Heart left ventricle (tissue), 16 donors: Measurements from ENCODE around the gene KRTAP5-6. TPM values are rescaled to one million over a fixed set of nuclear protein-coding genes. Genes with fewer than 3 reads are reported as not detected.
A peak's percentile ranks its signal among the peaks of the same experiment; 100 is the strongest.

Experiments
- ATAC-seq, 4 donors: fragments of 200-7000 bp; cut with Tn5 transposase; one replicate each; pipeline ENCODE4 v1.9.1; 2020 to 2022; ENCODE audit warnings: moderate library complexity in 4 of 4, mild to moderate bottlenecking in 3 of 4, moderate number of reproducible peaks in 1 of 4
- DNase-seq, 5 donors: peaks; one replicate each; pipeline ENCODE4 v3.0.0-alpha.2; 2020
- H3K27ac ChIP-seq, 12 donors: fragments of 200-600 bp; sonication (generic) in 4 of 12; one replicate each; pipeline versions ENCODE4 v1.5.0 to v1.8.0; 2016 to 2022; ENCODE audit warnings: mild to moderate bottlenecking in 2 of 12
- H3K27me3 ChIP-seq, 9 donors: fragments of 200-600 bp; sonication (generic) in 2 of 9; one replicate each; pipeline versions ENCODE4 v1.5.1 to v1.8.0; 2016 to 2022; ENCODE audit warnings: mild to moderate bottlenecking in 3 of 9
- H3K36me3 ChIP-seq, 9 donors: fragments of 200-600 bp; sonication (generic) in 2 of 9; one replicate each; pipeline versions ENCODE4 v1.5.0 to v1.8.0; 2018 to 2022; ENCODE audit warnings: mild to moderate bottlenecking in 2 of 9
- H3K4me1 ChIP-seq, 12 donors: fragments of 200-600 bp; sonication (generic) in 4 of 12; one replicate each; pipeline versions ENCODE4 v1.5.0 to v1.8.0; 2016 to 2022; ENCODE audit warnings: mild to moderate bottlenecking in 3 of 12
- H3K4me3 ChIP-seq, 12 donors: fragments of 200-600 bp; sonication (generic) in 4 of 12; one replicate each; pipeline versions ENCODE4 v1.5.0 to v1.8.0; 2017 to 2022; ENCODE audit warnings: mild to moderate bottlenecking in 9 of 12, moderate library complexity in 4 of 12
- H3K9me3 ChIP-seq, 12 donors: fragments of 200-600 bp; sonication (generic) in 4 of 12; one replicate each; pipeline versions ENCODE4 v1.5.0 to v1.8.0; 2016 to 2022; ENCODE audit warnings: mild to moderate bottlenecking in 1 of 12
- POLR2A ChIP-seq, 2 donors: fragments of 450-650 bp; IDR thresholded peaks; one replicate each; pipeline ENCODE4 v1.6.1; 2017; ENCODE audit warnings: antibody characterized with exemption in 2 of 2, mild to moderate bottlenecking in 2 of 2, moderate library complexity in 2 of 2
- WGBS, 4 donors: extraction: QIAGEN DNeasy Blood & Tissue Kit in 2 of 4; methylation state at CpG; one replicate each; pipeline versions ENCODE4 v1.1.5 to v1.1.7; 2013 to 2018; 5-methylcytosine and 5-hydroxymethylcytosine counted together
- intact Hi-C, 10 donors: fragments of 100-400 bp; cut with DNase I; formaldehyde crosslinking; loops; one replicate each; pipeline versions ENCODE4 v1.11.1 to v1.14.2; 2022
- polyA plus RNA-seq, 2 donors: library from polyadenylated mRNA; stranded (reverse); fragments of 200-250 nt; gene quantifications; one replicate each; pipeline ENCODE4 v1.2.3, GENCODE V29; 2013
- total RNA-seq, 9 donors: library from RNA; depleted of rRNA in 2 of 9; stranded (reverse); fragments of >200 nt in 2 of 9; fragmentation: NEBNext Ultra II Directional in 3 of 9; extraction: Animal tissue kit (Norgen Biotek cat#: 25700) in 3 of 9; gene quantifications; one replicate each; pipeline versions ENCODE4 v1.1.0 to v1.2.4, GENCODE V29; 2016 to 2023
- TF ChIP-seq, protein P1 (sequence below), 12 donors: fragments of 200-600 bp; sonication (generic) in 4 of 12; IDR thresholded peaks; one replicate each; pipeline versions ENCODE4 v1.5.0 to v1.8.0; 2018 to 2022; ENCODE audit warnings: antibody characterized with exemption in 12 of 12, mild to moderate bottlenecking in 5 of 12
- donor health status: ischemic (EF 13 %, LVEDD 7.1; RV severe dilation, severe dysfunction).
- donor health status: healthy with polysubstance abuse.
- donor health status: DM: no; HTN: yes; CAD: no.
- donor health status: DM: no; HTN: no; CAD: no.
- donor health status: ischemic (EF 25% LVEDD 6.9; RV normal size, moderate dysfunction).
- donor health status: ischemic (EF 25% LVEDD 5.7; RV mildly dilated, moderate dysfunction).
- donor health status: healthy.
- donor health status: DM: yes; HTN: yes; CAD: no.
- donor health status: ischemic (EF 35%, LVEDD 5.7; RV mildly dilated, moderate dysfunction).
- donor health status: nonischemic (EF 11% LVEDD 7.7; RV severe dilation, severe dysfunction).
- donor health status: DM: yes; HTN: yes; CAD: no.
- donor health status: PGD.
- donor health status: ischemic (EF 29% LVEDD 5.4; RV normal size, mild dysfunction).
- donor health status: nonischemic (EF 23%, LVEDD 6.1; RV moderate dilation, normal function).

KRTAP5-6 gene
- total and polyA plus RNA-seq, 11 donors = not detected

DNA sequence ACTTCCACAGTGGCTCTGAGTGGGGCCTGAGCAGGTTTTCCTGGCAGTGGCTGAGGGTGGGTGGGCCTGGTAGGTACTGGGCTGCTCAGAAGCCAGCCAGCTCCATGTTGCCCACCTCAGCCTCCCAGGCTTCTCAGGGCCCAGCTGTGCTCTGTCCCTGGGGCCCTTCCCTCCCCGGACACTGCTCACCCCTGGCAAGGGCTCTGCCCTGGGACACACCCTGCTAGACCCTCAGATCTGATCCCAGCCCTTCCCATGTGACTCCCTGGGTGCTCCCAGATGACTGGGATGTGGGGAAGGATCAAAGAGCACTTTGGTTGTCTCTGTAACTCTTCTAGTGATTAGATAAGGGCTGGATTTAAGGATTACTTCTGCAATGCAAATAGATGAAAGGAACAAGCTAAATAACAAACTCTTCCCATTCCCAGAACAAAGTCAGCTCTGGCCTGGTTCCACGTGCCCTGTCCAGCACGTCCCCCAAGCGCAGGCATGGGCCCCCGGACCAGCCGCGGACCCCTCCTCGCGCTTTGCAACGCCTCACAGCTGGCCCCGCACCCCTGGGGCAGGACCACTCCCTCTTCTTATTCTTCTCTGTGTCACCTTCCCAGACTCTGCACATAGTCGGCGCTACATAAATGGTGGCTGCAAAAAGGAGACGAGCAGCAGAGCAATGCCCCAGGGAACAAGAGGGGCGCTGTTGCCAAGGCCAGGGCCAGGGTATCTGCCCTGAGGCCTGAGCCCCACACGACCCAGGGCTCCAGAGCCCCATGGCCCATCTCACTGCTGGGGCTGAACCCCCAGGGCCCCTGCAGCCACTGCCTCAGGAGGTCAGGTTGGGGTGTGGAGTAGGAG, 5.7 kb upstream of the KRTAP5-6 start:
- no peak overlapping the region for H3K27ac ChIP-seq
- TF ChIP-seq POLR2A (IDR thresholded peaks at IDR 0.05) = no peak
- TF ChIP-seq, protein P1, sequence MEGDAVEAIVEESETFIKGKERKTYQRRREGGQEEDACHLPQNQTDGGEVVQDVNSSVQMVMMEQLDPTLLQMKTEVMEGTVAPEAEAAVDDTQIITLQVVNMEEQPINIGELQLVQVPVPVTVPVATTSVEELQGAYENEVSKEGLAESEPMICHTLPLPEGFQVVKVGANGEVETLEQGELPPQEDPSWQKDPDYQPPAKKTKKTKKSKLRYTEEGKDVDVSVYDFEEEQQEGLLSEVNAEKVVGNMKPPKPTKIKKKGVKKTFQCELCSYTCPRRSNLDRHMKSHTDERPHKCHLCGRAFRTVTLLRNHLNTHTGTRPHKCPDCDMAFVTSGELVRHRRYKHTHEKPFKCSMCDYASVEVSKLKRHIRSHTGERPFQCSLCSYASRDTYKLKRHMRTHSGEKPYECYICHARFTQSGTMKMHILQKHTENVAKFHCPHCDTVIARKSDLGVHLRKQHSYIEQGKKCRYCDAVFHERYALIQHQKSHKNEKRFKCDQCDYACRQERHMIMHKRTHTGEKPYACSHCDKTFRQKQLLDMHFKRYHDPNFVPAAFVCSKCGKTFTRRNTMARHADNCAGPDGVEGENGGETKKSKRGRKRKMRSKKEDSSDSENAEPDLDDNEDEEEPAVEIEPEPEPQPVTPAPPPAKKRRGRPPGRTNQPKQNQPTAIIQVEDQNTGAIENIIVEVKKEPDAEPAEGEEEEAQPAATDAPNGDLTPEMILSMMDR (IDR thresholded peaks at IDR 0.05) = no peak
- H3K27me3 ChIP-seq = peaks cover 0 to 14% (median 0%) of the 10 kb centered on the region in 9 donors
- H3K4me1 ChIP-seq = peaks cover 3 to 15% (median 10%) of the 10 kb centered on the region in 12 donors
- no peak for DNase-seq
- H3K4me3 ChIP-seq = no peak overlapping the region
- intact Hi-C loops = loop anchor here in 8 of 10 donors (5.0 to 10.0 kb wide), 4 partner anchors 39 to 461 kb away; partner anchors contain the start of gene TNNT3 (in 1 of the 8)
- WGBS, 4 donors = 51 to 76% (median 74%) methylated on average over 11 to 16 of the region's 16 CpGs
- no peaks in the 10 kb centered on the region for H3K36me3 ChIP-seq
- H3K9me3 ChIP-seq = no peaks in the 10 kb centered on the region
- ATAC-seq = no peak

DNA sequence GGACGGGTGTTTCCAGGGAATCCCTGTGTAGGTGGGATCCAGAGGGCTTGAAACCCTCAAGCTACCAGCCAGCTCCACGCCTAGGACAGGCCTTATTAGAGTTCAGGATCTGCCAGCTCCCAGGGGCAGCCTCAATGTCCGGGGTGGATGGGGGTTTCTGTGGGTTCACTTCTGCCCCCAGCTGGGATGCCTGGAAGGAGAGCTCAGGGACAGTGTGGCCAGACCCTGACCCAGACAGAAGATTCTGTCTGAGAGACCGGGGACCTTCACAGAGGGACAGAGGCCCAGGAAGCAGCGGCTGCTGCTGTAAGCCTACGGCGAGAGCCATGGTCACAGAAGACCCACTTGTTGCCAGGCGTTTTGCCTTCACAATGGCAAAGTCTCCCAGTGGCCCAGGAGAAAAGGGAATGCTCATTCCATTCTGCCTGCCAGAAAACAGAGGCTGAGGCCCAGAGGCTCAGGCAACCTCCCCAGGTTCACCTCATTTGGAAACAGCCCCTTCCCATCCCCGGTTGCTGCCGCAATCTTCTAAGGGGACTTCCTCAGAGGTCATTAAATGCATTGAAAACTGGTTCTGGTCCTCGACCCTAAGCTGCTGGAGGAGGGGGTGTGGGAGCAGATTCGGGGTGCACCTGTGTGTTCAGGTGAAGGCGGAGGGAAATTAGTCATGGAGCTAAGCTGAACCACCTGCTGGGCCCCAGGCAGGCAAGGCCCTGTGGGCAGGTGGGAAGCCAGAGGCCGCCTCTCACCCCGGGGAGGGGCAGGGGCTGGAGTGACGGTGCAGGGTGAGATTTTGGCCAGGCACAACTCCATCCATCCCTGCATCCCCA, 4.9 kb upstream of the KRTAP5-6 start:
- Histone ChIP-seq H3K4me3 (no peak overlapping the region), H3K27ac (no peak overlapping the region), H3K9me3 (no peaks in the 10 kb centered on the region), H3K27me3 (peaks cover 0 to 14% (median 0%) of the 10 kb centered on the region in 9 donors), H3K36me3 (no peaks in the 10 kb centered on the region), H3K4me1 (peaks cover 3 to 15% (median 10%) of the 10 kb centered on the region in 12 donors)
- intact Hi-C loops = loop anchor here (2.0 to 10.0 kb wide), 8 partner anchors 39 to 465 kb away; partner anchors contain the start of gene TNNT3 (in 1 of the 10)
- ATAC-seq = no peak
- WGBS, 4 donors = 82 to 89% (median 87%) methylated on average over 15 to 16 of the region's 16 CpGs
- no peak for TF ChIP-seq POLR2A (IDR thresholded peaks at IDR 0.05)
- TF ChIP-seq, protein P1 (IDR thresholded peaks at IDR 0.05) = no peak
- DNase-seq = no peak

DNA sequence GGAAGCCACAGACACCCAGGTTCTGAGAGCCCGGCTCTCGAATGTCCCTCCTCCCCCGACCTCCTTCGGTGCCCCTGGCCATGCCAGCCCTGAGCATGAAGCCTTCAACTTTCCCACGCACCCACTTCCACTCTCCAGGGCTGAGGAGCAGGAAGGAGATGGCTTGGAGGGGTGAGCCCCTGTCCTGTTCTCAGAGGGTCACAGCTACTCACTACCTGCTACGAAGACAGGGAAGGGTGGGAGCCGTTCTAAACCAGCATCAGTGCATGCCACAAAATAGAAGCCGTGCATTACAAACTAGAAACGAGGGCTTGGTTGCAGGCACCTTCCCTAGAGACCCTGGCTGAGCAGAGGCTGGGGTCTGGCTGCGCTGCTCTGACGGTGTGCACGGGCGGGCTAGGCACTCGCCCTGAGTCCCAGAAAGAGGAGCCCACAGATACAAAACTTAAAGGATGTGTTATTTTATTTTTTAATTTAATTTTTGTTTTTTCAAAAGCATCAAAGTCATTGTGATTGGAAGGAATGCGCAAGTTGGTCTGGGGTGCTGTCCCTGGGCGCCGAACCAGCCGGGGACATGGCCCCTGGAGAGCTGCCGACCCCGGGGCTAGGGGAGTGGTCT, 4.2 kb upstream of the KRTAP5-6 start:
- H3K9me3 ChIP-seq = no peaks in the 10 kb centered on the region
- no peak overlapping the region for H3K27ac ChIP-seq
- no peaks in the 10 kb centered on the region for H3K36me3 ChIP-seq
- H3K4me3 ChIP-seq = peak overlapping the region in 3 of 12 donors; percentile 42 to 60 (median 45)
- no peak for DNase-seq
- intact Hi-C loops = loop anchor here (1.0 to 10.0 kb wide), 12 partner anchors 40 to 464 kb away; partner anchors contain the start of gene TNNT3 (in 1 of the 10)
- peaks cover 3 to 15% (median 10%) of the 10 kb centered on the region in 12 donors for H3K4me1 ChIP-seq
- peaks cover 0 to 14% (median 0%) of the 10 kb centered on the region in 9 donors for H3K27me3 ChIP-seq
- ATAC-seq = no peak
- TF ChIP-seq, protein P1 (IDR thresholded peaks at IDR 0.05) = no peak
- no peak for TF ChIP-seq POLR2A (IDR thresholded peaks at IDR 0.05)
- 45 to 55% (median 50%) methylated on average over 20 of the region's 20 CpGs for WGBS, 4 donors
